BE2C (cell line): Measurements from ENCODE around the gene SYCP3.

ENCODE experiments used
- DNase-seq: peaks from one replicate; pipeline ENCODE4 v3.0.0-alpha.2; 2020
- H3K27me3 ChIP-seq: fragments of 250-450 bp; sonication (Bioruptor Pico); 2 replicates; pipeline ENCODE4 v1.5.1; 2020; ENCODE audit warnings: mild to moderate bottlenecking
- H3K36me3 ChIP-seq: fragments of 250-450 bp; sonication (Bioruptor Pico); 2 replicates; pipeline ENCODE4 v1.5.1; 2020; ENCODE audit warnings: mild to moderate bottlenecking
- H3K4me1 ChIP-seq: fragments of 250-450 bp; sonication (Bioruptor Pico); 2 replicates; pipeline ENCODE4 v1.5.1; 2020
- H3K4me3 ChIP-seq: 2 replicates; pipeline ENCODE4 v1.5.1; 2011; ENCODE audit warnings: low read depth, low read length
- H3K9me3 ChIP-seq: fragments of 250-450 bp; sonication (Bioruptor Pico); 2 replicates; pipeline ENCODE4 v1.5.1; 2020
- CTCF ChIP-seq: IDR thresholded peaks from 2 replicates; pipeline ENCODE4 v1.5.1; 2012; ENCODE audit warnings: mild to moderate bottlenecking, low read depth, low read length

The SYCP3 gene

GRCh38 chr12:101775816-101776215 is 36.6 kb upstream of the SYCP3 start:
- Histone ChIP-seq H3K27me3 (no peaks in the 10 kb centered on the region), H3K4me3 (no peak overlapping the region), H3K9me3 (no peaks in the 10 kb centered on the region), H3K36me3 (no peaks in the 10 kb centered on the region), H3K4me1 (no peaks in the 10 kb centered on the region)
- no peak for TF ChIP-seq CTCF
- DNase-seq: no peak

- Histone ChIP-seq H3K9me3 (no peaks in the 10 kb centered on the region), H3K27me3 (no peaks in the 10 kb centered on the region), H3K4me3 (no peak overlapping the region), H3K4me1 (no peaks in the 10 kb centered on the region), H3K36me3 (no peaks in the 10 kb centered on the region)
- peak; percentile 92 for TF ChIP-seq CTCF
- peak; percentile 49 for DNase-seq
Observed at GRCh38 chr12:101773650-101774162, 34.4 kb upstream of the SYCP3 start.

- Histone ChIP-seq H3K4me3 (no peak overlapping the region), H3K4me1 (no peaks in the 10 kb centered on the region), H3K27me3 (no peaks in the 10 kb centered on the region), H3K9me3 (no peaks in the 10 kb centered on the region), H3K36me3 (no peaks in the 10 kb centered on the region)
- no peak for TF ChIP-seq CTCF
- DNase-seq: no peak
Observed at GRCh38 chr12:101772012-101772775, 32.9 kb upstream of the SYCP3 start.

- Histone ChIP-seq H3K27me3 (no peaks in the 10 kb centered on the region), H3K9me3 (no peaks in the 10 kb centered on the region), H3K4me1 (no peaks in the 10 kb centered on the region), H3K4me3 (no peak overlapping the region), H3K36me3 (no peaks in the 10 kb centered on the region)
- DNase-seq: no peak
- TF ChIP-seq CTCF: no peak
Observed at GRCh38 chr12:101769865-101770264, 30.6 kb upstream of the SYCP3 start.

GRCh38 chr12:101768781-101769180 is 29.5 kb upstream of the SYCP3 start:
- no peak overlapping the region for H3K4me3 ChIP-seq
- no peaks in the 10 kb centered on the region for H3K9me3 ChIP-seq
- TF ChIP-seq CTCF: no peak
- H3K4me1 ChIP-seq: no peaks in the 10 kb centered on the region
- H3K36me3 ChIP-seq: no peaks in the 10 kb centered on the region
- H3K27me3 ChIP-seq: no peaks in the 10 kb centered on the region
- DNase-seq: no peak

GRCh38 chr12:101767537-101767936 is 28.3 kb upstream of the SYCP3 start:
- Histone ChIP-seq H3K9me3 (no peaks in the 10 kb centered on the region), H3K4me1 (no peaks in the 10 kb centered on the region), H3K27me3 (no peaks in the 10 kb centered on the region), H3K4me3 (no peak overlapping the region), H3K36me3 (no peaks in the 10 kb centered on the region)
- no peak for TF ChIP-seq CTCF
- no peak for DNase-seq
